Activated T-helper 2 cell treated with anti-CD3 and anti-CD28 coated beads, Interferon-gamma antibody, Interleukin-2, Interleukin-4, amounts not matched to agents 10 μg/mL and 5 μg/mL and 100 μg/mL, durations not matched to agents 14 hours and 24 hours and 36 hours (primary cell): ENCODE data around the gene SNX3. TPM values are rescaled to one million over a fixed set of nuclear protein-coding genes. Genes with fewer than 3 reads are reported as not detected.
A peak's percentile ranks its signal among the peaks of the same experiment; 100 is the strongest.
"Not testable (repeated sequence)": the region's sequence is repeated elsewhere in the genome, so short reads cannot be mapped to it uniquely, and the experiment has no call there.

ENCODE experiments used
- DNase-seq: peaks from one replicate; pipeline ENCODE4 v3.0.0; 2021; ENCODE audit warnings: low spot score
- H3K27ac Mint-ChIP-seq: one replicate; pipeline ENCODE4 v1.8.0; 2021; ENCODE audit warnings: mixed read lengths
- H3K27me3 Mint-ChIP-seq: one replicate; pipeline ENCODE4 v1.8.0; 2021; ENCODE audit warnings: low read depth, mixed read lengths
- H3K36me3 Mint-ChIP-seq: one replicate; pipeline ENCODE4 v1.8.0; 2021; ENCODE audit warnings: low read depth, mixed read lengths
- H3K4me1 Mint-ChIP-seq: one replicate; pipeline ENCODE4 v1.8.0; 2021; ENCODE audit warnings: low read depth, mixed read lengths
- H3K4me3 Mint-ChIP-seq: one replicate; pipeline ENCODE4 v1.8.0; 2021; ENCODE audit warnings: low read depth, mild to moderate bottlenecking, moderate library complexity, mixed read lengths
- H3K9me3 Mint-ChIP-seq: one replicate; pipeline ENCODE4 v1.8.0; 2021; ENCODE audit warnings: mixed read lengths
- intact Hi-C: fragments of 100-400 bp; cut with micrococcal nuclease; formaldehyde crosslinking; loops from one replicate; pipeline ENCODE4 v1.15.1; 2023
- total RNA-seq: library from RNA; stranded (reverse); gene quantifications from 2 replicates; pipeline ENCODE4 v1.2.3, GENCODE V29; 2022

SNX3 gene
- total RNA-seq, 1 donor from 2014 or later = 73.9 TPM

DNA sequence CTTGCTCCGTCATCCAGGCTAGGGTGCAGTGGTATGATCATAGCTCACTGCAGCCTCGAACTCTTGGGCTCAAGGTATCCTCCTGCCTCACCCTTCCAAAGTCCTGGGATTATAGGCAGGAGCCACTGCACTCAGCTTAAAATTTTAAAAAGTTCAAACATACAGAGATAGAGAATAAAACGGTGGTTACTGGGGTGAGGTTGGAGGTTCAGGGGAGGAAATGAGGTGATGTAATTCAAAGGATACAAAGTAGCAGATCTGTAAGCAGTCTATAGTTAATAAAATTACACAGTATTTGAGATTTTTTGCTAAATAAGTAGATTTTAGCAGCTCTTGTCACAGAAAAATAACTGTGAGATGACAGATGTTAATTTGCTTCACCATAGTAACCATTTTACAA, 26.5 kb upstream of the SNX3 start:
- H3K27me3 Mint-ChIP-seq = peaks cover 4% of the 10 kb centered on the region
- intact Hi-C loops = no loop called here
- H3K27ac Mint-ChIP-seq = no peak overlapping the region
- no peaks in the 10 kb centered on the region for H3K36me3 Mint-ChIP-seq
- DNase-seq = no peak
- no peaks in the 10 kb centered on the region for H3K9me3 Mint-ChIP-seq
- H3K4me3 Mint-ChIP-seq = no peak overlapping the region
- peaks cover 26% of the 10 kb centered on the region for H3K4me1 Mint-ChIP-seq

DNA sequence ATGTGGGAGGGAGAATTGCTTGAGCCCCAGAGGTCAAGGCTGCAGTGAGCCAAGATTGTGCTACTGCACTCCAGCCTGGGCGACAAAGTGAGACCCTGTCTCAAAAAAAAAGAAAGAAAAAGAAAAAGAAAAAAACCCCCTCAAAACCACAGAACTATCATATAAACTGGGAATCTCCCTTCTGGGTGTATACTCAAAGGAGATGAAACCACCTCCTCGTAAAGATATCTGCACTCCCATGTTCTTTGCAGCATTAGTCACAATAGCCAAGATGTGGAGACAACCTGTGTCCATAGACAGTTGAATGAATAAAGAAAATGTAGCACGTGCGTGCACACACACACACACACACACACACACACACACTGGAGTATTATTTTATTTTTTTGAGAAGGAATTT, 25.5 kb upstream of the SNX3 start:
- Mint-ChIP-seq H3K9me3 (no peaks in the 10 kb centered on the region), H3K27ac (no peak overlapping the region), H3K4me1 (peaks cover 23% of the 10 kb centered on the region), H3K36me3 (no peaks in the 10 kb centered on the region), H3K27me3 (peaks cover 6% of the 10 kb centered on the region), H3K4me3 (no peak overlapping the region)
- no peak for DNase-seq
- intact Hi-C loops = no loop called here

- Mint-ChIP-seq H3K36me3 (no peaks in the 10 kb centered on the region), H3K4me3 (no peak overlapping the region), H3K27me3 (peaks cover 7% of the 10 kb centered on the region), H3K4me1 (peaks cover 23% of the 10 kb centered on the region), H3K9me3 (no peaks in the 10 kb centered on the region), H3K27ac (no peak overlapping the region)
- intact Hi-C loops = no loop called here
- no peak for DNase-seq
Measured at GRCh38 chr6:108285381-108285780, 24.5 kb upstream of the SNX3 start.

- intact Hi-C loops = no loop called here
- H3K4me3 Mint-ChIP-seq = no peak overlapping the region
- no peaks in the 10 kb centered on the region for H3K4me1 Mint-ChIP-seq
- DNase-seq = no peak
- H3K27ac Mint-ChIP-seq = no peak overlapping the region
- H3K27me3 Mint-ChIP-seq = peaks cover 20% of the 10 kb centered on the region
- H3K36me3 Mint-ChIP-seq = no peaks in the 10 kb centered on the region
- H3K9me3 Mint-ChIP-seq = no peaks in the 10 kb centered on the region
Measured at GRCh38 chr6:108277831-108278230, 17.0 kb upstream of the SNX3 start.

DNA sequence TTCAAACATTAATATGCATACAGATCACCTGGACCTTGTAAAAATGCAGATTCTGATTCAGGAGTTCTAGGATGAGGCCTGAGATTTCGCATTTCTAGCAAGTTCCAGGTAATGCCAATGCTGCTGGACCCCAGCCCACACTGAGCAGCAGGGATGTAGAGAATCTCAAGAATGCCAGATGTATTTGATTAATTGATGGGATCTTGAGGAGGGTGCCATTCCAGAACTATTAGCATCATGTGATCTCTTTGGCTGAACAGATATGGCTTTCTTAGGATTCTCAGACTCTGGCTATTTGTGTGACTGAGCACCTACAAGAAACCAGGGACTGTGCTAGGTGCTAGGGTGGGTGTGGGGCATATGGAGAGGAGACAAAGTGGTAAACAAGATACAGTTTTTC, 16.5 kb upstream of the SNX3 start:
- Mint-ChIP-seq H3K27me3 (peaks cover 20% of the 10 kb centered on the region), H3K4me1 (no peaks in the 10 kb centered on the region), H3K36me3 (no peaks in the 10 kb centered on the region), H3K4me3 (no peak overlapping the region), H3K9me3 (no peaks in the 10 kb centered on the region), H3K27ac (no peak overlapping the region)
- intact Hi-C loops = no loop called here
- no peak for DNase-seq

DNA sequence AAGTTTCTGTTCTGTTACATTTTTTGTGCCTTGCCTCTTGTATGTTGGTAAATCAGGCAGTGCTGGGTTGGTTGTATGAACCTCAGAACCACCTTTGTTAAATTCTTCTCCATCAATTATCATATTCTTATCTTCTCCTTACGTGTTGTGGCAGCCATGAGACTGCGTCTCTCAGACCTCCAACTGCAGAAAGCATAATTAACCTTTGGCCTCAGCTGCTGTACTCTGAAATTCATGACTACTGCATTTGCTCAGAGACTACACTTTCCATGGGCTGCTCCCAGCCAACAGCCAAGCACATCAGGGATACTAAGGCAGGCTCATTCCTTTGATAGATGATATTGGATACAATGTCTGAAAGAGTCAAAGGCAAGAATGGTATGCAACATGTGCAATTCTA, 15.1 kb upstream of the SNX3 start:
- H3K27ac Mint-ChIP-seq = no peak overlapping the region
- H3K36me3 Mint-ChIP-seq = no peaks in the 10 kb centered on the region
- intact Hi-C loops = no loop called here
- no peaks in the 10 kb centered on the region for H3K4me1 Mint-ChIP-seq
- peaks cover 17% of the 10 kb centered on the region for H3K27me3 Mint-ChIP-seq
- DNase-seq = no peak
- H3K4me3 Mint-ChIP-seq = no peak overlapping the region
- H3K9me3 Mint-ChIP-seq = no peaks in the 10 kb centered on the region

DNA sequence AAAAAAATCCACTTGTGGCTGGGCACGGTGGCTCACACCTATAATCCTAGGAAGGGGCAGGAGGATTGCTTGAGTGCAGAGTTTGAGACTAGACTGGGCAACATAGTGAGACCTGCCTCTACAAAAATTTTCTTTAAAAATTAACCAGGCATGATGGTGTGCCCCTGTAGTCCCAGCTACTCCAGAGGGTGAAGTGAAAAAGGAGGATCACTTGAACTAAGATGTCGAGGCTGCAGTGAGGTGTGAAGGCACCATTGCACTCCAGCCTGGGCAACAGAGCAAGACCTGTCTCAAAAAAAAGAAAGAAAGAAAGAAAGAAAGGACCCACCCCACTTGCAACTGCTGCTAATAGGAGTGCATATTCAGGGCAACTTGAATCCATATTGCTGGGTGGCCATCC, 13.7 kb upstream of the SNX3 start:
- DNase-seq = no peak
- Mint-ChIP-seq H3K4me1 (no peaks in the 10 kb centered on the region), H3K36me3 (no peaks in the 10 kb centered on the region), H3K27me3 (peaks cover 12% of the 10 kb centered on the region), H3K9me3 (no peaks in the 10 kb centered on the region), H3K4me3 (no peak overlapping the region), H3K27ac (no peak overlapping the region)
- intact Hi-C loops = no loop called here

- H3K27me3 Mint-ChIP-seq, H3K9me3 Mint-ChIP-seq, H3K4me1 Mint-ChIP-seq, DNase-seq, intact Hi-C loops, H3K27ac Mint-ChIP-seq, H3K4me3 Mint-ChIP-seq, H3K36me3 Mint-ChIP-seq: not testable (repeated sequence)
Measured at GRCh38 chr6:108269955-108270354, 9.1 kb upstream of the SNX3 start.

GRCh38 chr6:108268845-108269244, 8.0 kb upstream of the SNX3 start:
- Mint-ChIP-seq H3K9me3 (no peaks in the 10 kb centered on the region), H3K27ac (no peak overlapping the region), H3K4me3 (no peak overlapping the region), H3K27me3 (peaks cover 8% of the 10 kb centered on the region), H3K36me3 (no peaks in the 10 kb centered on the region), H3K4me1 (peaks cover 6% of the 10 kb centered on the region)
- intact Hi-C loops = no loop called here
- DNase-seq = no peak

- H3K27ac Mint-ChIP-seq = no peak overlapping the region
- no peak for DNase-seq
- H3K9me3 Mint-ChIP-seq = no peaks in the 10 kb centered on the region
- H3K27me3 Mint-ChIP-seq = peaks cover 10% of the 10 kb centered on the region
- intact Hi-C loops = no loop called here
- H3K36me3 Mint-ChIP-seq = peaks cover 5% of the 10 kb centered on the region
- no peak overlapping the region for H3K4me3 Mint-ChIP-seq
- peaks cover 9% of the 10 kb centered on the region for H3K4me1 Mint-ChIP-seq
Measured at GRCh38 chr6:108263371-108263770, 2.5 kb upstream of the SNX3 start.

- Mint-ChIP-seq H3K9me3 (no peaks in the 10 kb centered on the region), H3K4me3 (peak overlapping the region; percentile 90), H3K27me3 (peaks cover 8% of the 10 kb centered on the region), H3K4me1 (peaks cover 14% of the 10 kb centered on the region), H3K36me3 (peaks cover 10% of the 10 kb centered on the region), H3K27ac (peak overlapping the region; percentile 60)
- intact Hi-C loops = no loop called here
- peak; percentile 26 for DNase-seq
Measured at GRCh38 chr6:108260126-108260808, 573 bp downstream of the SNX3 start.

DNA sequence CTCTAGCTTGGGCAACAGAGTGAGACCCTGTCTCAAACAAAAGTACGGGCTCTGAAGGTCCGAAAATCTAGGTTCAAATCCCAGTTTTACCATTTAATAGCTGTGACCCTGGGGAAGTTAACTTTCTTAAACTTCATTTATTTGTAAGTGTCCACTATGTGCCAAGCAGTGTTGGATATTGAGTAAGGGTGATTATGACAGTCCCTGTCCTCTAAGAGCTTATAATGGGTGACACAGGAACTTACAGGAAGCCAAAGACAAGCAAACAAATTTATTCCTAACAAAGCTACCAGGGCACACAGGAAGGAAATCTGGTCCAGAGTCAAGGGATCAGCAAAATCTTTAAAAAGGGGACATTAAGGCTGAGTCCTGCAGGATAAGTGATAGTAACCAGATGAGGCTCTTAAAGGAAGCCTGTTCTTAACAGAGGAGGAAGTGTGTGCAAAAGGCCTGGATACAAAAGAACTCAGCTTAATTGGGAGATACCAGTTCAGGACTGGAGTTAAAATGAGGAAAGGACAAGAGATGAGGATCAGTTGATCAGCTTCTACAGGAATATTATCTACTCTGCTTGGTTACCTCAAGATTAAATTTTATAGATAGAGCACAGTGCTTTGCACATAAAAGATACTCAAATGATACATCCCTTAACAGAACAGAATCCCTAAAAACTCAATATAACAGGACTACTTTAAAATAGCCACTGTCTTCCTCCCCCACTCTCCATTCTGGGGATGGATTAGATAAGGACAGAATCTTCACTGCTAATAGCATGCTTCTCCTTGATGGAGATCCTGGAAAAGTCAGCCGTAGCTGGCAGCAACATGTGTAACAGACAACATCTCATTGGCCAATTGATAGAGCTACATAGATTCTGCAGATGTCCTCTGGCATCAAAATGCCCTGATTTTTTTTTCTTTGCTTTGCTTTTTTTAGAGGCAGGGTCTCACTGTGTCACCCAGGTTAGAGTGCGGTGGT, 6.1 kb downstream of the SNX3 start:
- no peak for DNase-seq
- Mint-ChIP-seq H3K9me3 (no peaks in the 10 kb centered on the region), H3K4me3 (no peak overlapping the region), H3K27me3 (no peaks in the 10 kb centered on the region), H3K4me1 (peaks cover 22% of the 10 kb centered on the region), H3K27ac (no peak overlapping the region), H3K36me3 (peaks cover 26% of the 10 kb centered on the region)
- intact Hi-C loops = no loop called here

DNA sequence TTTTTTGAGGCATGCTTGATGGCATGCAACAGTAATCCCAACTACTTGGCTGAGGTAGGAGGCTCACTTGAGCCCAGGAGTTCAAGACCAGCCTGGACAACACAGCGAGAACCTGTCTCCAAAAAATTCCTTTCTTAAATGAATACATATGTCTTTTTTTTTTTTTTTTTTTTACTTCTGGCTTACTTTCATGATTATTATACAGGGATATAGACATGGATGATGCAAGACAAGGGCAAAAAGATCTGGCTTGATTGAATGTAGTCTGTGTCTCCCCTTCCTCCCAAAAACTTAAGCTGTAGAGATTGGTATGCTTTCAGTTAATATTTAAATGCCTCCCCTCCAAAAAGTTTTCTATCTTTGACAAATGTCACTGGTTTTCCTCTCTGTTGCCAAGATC, 7.6 kb downstream of the SNX3 start:
- intact Hi-C loops = no loop called here
- no peaks in the 10 kb centered on the region for H3K9me3 Mint-ChIP-seq
- no peak overlapping the region for H3K4me3 Mint-ChIP-seq
- no peak for DNase-seq
- peaks cover 22% of the 10 kb centered on the region for H3K36me3 Mint-ChIP-seq
- no peak overlapping the region for H3K27ac Mint-ChIP-seq
- no peaks in the 10 kb centered on the region for H3K27me3 Mint-ChIP-seq
- H3K4me1 Mint-ChIP-seq = peaks cover 22% of the 10 kb centered on the region
